Osteoblast (primary cell): ENCODE results near the gene DZIP1. TPM values are rescaled to one million over a fixed set of nuclear protein-coding genes. Genes with fewer than 3 reads are reported as not detected.

Experiments
- DNase-seq: peaks from one replicate; pipeline ENCODE4 v3.0.0; 2011; ENCODE audit warnings: low spot score, mixed read lengths; ENCODE audit not compliant: insufficient read length; ENCODE audit errors: missing footprints
- H2AFZ ChIP-seq: 2 replicates; pipeline ENCODE4 v1.6.0; 2011; ENCODE audit warnings: mild to moderate bottlenecking, low read length
- H3K27ac ChIP-seq: 2 replicates; pipeline ENCODE4 v1.5.1; 2011; ENCODE audit warnings: mild to moderate bottlenecking, low read depth, low read length, moderate library complexity
- H3K27me3 ChIP-seq: 2 replicates; pipeline ENCODE4 v1.6.0; 2012; ENCODE audit warnings: mild to moderate bottlenecking, control low read depth, inconsistent platforms, low read length, moderate library complexity; ENCODE audit not compliant: insufficient read depth
- H3K36me3 ChIP-seq: 2 replicates; pipeline ENCODE4 v1.5.1; 2011; ENCODE audit warnings: mild to moderate bottlenecking, low read length, control low read depth, moderate library complexity; ENCODE audit not compliant: insufficient read depth
- H3K4me1 ChIP-seq: 2 replicates; pipeline ENCODE4 v1.5.1; 2011; ENCODE audit warnings: mild to moderate bottlenecking, low read length, control low read depth, moderate library complexity; ENCODE audit not compliant: insufficient read depth
- H3K4me2 ChIP-seq: 2 replicates; pipeline ENCODE4 v1.6.0; 2011; ENCODE audit warnings: mild to moderate bottlenecking, low read length; ENCODE audit not compliant: insufficient read depth
- H3K4me3 ChIP-seq: fragments of 200-600 bp; sonication (generic); 3 replicates; pipeline ENCODE4 v1.5.1; 2012; ENCODE audit warnings: mild to moderate bottlenecking, low read length, inconsistent platforms; ENCODE audit not compliant: insufficient read depth
- H3K79me2 ChIP-seq: 2 replicates; pipeline ENCODE4 v1.6.0; 2012; ENCODE audit warnings: mild to moderate bottlenecking, low read length, control low read depth, inconsistent platforms; ENCODE audit not compliant: insufficient read depth
- H3K9me3 ChIP-seq: 2 replicates; pipeline ENCODE4 v1.5.1; 2011; ENCODE audit warnings: low read depth, low read length, control low read depth
- H4K20me1 ChIP-seq: 2 replicates; pipeline ENCODE4 v1.6.0; 2012; ENCODE audit warnings: mild to moderate bottlenecking, low read length, control low read depth; ENCODE audit not compliant: insufficient read depth
- CTCF ChIP-seq: IDR thresholded peaks from 2 replicates; pipeline ENCODE4 v1.5.1; 2011; ENCODE audit warnings: mild to moderate bottlenecking, low read depth, low read length, moderate library complexity; ENCODE audit errors: extremely low read depth
- total RNA-seq: library from RNA; depleted of rRNA; stranded (reverse); fragments of >200 nt; gene quantifications from 2 replicates; pipeline ENCODE4 v1.2.3, GENCODE V29; 2012

Gene DZIP1
- total RNA-seq, 1 donor: 34.0 TPM

- H3K79me2 ChIP-seq: peaks cover 75% of the 10 kb centered on the region
- H3K9me3 ChIP-seq: no peaks in the 10 kb centered on the region
- no peak for DNase-seq
- TF ChIP-seq CTCF: no peak
- H4K20me1 ChIP-seq: peaks cover 27% of the 10 kb centered on the region
- no peaks in the 10 kb centered on the region for H3K36me3 ChIP-seq
- no peak overlapping the region for H2AFZ ChIP-seq
- peak overlapping the region; percentile 95 for H3K4me2 ChIP-seq
- H3K4me3 ChIP-seq: no peak overlapping the region
- no peaks in the 10 kb centered on the region for H3K27me3 ChIP-seq
- peaks cover 19% of the 10 kb centered on the region for H3K4me1 ChIP-seq
- H3K27ac ChIP-seq: no peak overlapping the region
Measured at GRCh38 chr13:95679722-95680121, 35.2 kb upstream of the DZIP1 start.

GRCh38 chr13:95678967-95679366 is 34.5 kb upstream of the DZIP1 start:
- H3K27me3 ChIP-seq: no peaks in the 10 kb centered on the region
- peak overlapping the region; percentile 97 for H3K4me3 ChIP-seq
- peaks cover 20% of the 10 kb centered on the region for H4K20me1 ChIP-seq
- no peaks in the 10 kb centered on the region for H3K36me3 ChIP-seq
- no peak for TF ChIP-seq CTCF
- peak overlapping the region; percentile 95 for H3K4me2 ChIP-seq
- H3K4me1 ChIP-seq: peaks cover 19% of the 10 kb centered on the region
- no peaks in the 10 kb centered on the region for H3K9me3 ChIP-seq
- no peak overlapping the region for H2AFZ ChIP-seq
- no peak overlapping the region for H3K27ac ChIP-seq
- peaks cover 67% of the 10 kb centered on the region for H3K79me2 ChIP-seq
- DNase-seq: no peak

- Histone ChIP-seq H3K79me2 (peaks cover 56% of the 10 kb centered on the region), H3K36me3 (no peaks in the 10 kb centered on the region), H3K27ac (peak overlapping the region; percentile 79), H3K4me1 (peaks cover 19% of the 10 kb centered on the region), H3K4me2 (peak overlapping the region; percentile 95), H3K27me3 (no peaks in the 10 kb centered on the region), H3K9me3 (no peaks in the 10 kb centered on the region), H2AFZ (peak overlapping the region; percentile 88), H3K4me3 (peak overlapping the region; percentile 97), H4K20me1 (peaks cover 13% of the 10 kb centered on the region)
- TF ChIP-seq CTCF: no peak
- DNase-seq: peak; percentile 83
Measured at GRCh38 chr13:95677564-95678266, 33.2 kb upstream of the DZIP1 start.

- TF ChIP-seq CTCF: no peak
- Histone ChIP-seq H3K4me3 (peak within 1 kb of the TSS; percentile 97), H3K9me3 (no peaks in the 10 kb centered on the region), H3K79me2 (peaks cover 48% of the 10 kb centered on the region), H3K4me2 (peak within 1 kb of the TSS; percentile 97), H3K27ac (peak within 1 kb of the TSS; percentile 93), H3K27me3 (no peaks in the 10 kb centered on the region), H2AFZ (peak within 1 kb of the TSS; percentile 99), H4K20me1 (peaks cover 13% of the 10 kb centered on the region), H3K36me3 (no peaks in the 10 kb centered on the region), H3K4me1 (peaks cover 19% of the 10 kb centered on the region)
- DNase-seq: peak; percentile 99
Measured at GRCh38 chr13:95676762-95677563, 32.5 kb upstream of the DZIP1 start, which contains the start of gene DNAJC3. DNAJC3 (plus strand) TSS chr13:95677139; CDS start chr13:95677256, 117 bp downstream.
